GM23338 (cell line): ENCODE results near the gene CPM. TPM values are rescaled to one million over a fixed set of nuclear protein-coding genes. Genes with fewer than 3 reads are reported as not detected.

Experiments used
- ATAC-seq: fragments of 200-7000 bp; cut with Tn5 transposase; 3 replicates; pipeline ENCODE4 v1.9.1; 2020
- DNase-seq: peaks from one replicate; pipeline ENCODE4 v3.0.0-alpha.2; 2015; ENCODE audit warnings: low spot score
- H2AFZ ChIP-seq: fragments of 200-600 bp; sonication (generic); 2 replicates; pipeline ENCODE4 v1.8.0; 2016; ENCODE audit warnings: antibody characterized with exemption, mild to moderate bottlenecking, moderate library complexity
- H3F3A ChIP-seq: fragments of 200-600 bp; sonication (generic); replicated peaks from 2 replicates; pipeline ENCODE4 v1.8.0; 2017; ENCODE audit warnings: antibody characterized with exemption, mixed run types, low read depth
- H3K27ac ChIP-seq: fragments of 200-600 bp; sonication (generic); 2 replicates; pipeline ENCODE4 v1.6.1; 2016; ENCODE audit warnings: low read depth
- H3K27me3 ChIP-seq: fragments of 200-600 bp; sonication (generic); 2 replicates; pipeline ENCODE4 v1.8.0; 2016; ENCODE audit warnings: mild to moderate bottlenecking, mixed run types, moderate library complexity; ENCODE audit not compliant: insufficient read depth
- H3K36me3 ChIP-seq: fragments of 200-600 bp; sonication (generic); 2 replicates; pipeline ENCODE4 v1.8.0; 2016; ENCODE audit warnings: mild to moderate bottlenecking; ENCODE audit not compliant: insufficient read depth
- H3K4me1 ChIP-seq: fragments of 200-600 bp; sonication (generic); 2 replicates; pipeline ENCODE4 v1.8.0; 2016; ENCODE audit warnings: mild to moderate bottlenecking, moderate library complexity; ENCODE audit not compliant: insufficient read depth
- H3K4me2 ChIP-seq: fragments of 200-600 bp; sonication (generic); 2 replicates; pipeline ENCODE4 v1.7.1; 2017; ENCODE audit warnings: mixed run types
- H3K4me3 ChIP-seq: fragments of 200-600 bp; sonication (generic); 2 replicates; pipeline ENCODE4 v1.6.1; 2016; ENCODE audit warnings: mixed run types
- H3K79me2 ChIP-seq: fragments of 200-600 bp; sonication (generic); replicated peaks from 2 replicates; pipeline ENCODE4 v1.8.0; 2017; ENCODE audit warnings: mild to moderate bottlenecking; ENCODE audit not compliant: insufficient read depth
- H3K9me2 ChIP-seq: fragments of 200-600 bp; sonication (generic); 2 replicates; pipeline ENCODE4 v1.8.0; 2017; ENCODE audit not compliant: insufficient read depth
- H4K20me1 ChIP-seq: fragments of 200-600 bp; sonication (generic); replicated peaks from 2 replicates; pipeline ENCODE4 v1.8.0; 2017; ENCODE audit warnings: mild to moderate bottlenecking; ENCODE audit not compliant: insufficient read depth
- H3K27ac Mint-ChIP-seq: 2 replicates; pipeline ENCODE4 v1.8.0; 2020; ENCODE audit warnings: inconsistent platforms, mild to moderate bottlenecking, moderate library complexity, mixed read lengths
- H3K27me3 Mint-ChIP-seq: 3 replicates; pipeline ENCODE4 v1.8.0; 2022; ENCODE audit warnings: low read depth, mild to moderate bottlenecking, moderate library complexity, mixed read lengths, inconsistent platforms; ENCODE audit not compliant: insufficient read depth, poor library complexity
- H3K36me3 Mint-ChIP-seq: 3 replicates; pipeline ENCODE4 v1.8.0; 2021; ENCODE audit warnings: low read depth, mild to moderate bottlenecking, inconsistent platforms, moderate library complexity, mixed read lengths
- H3K4me1 Mint-ChIP-seq: 3 replicates; pipeline ENCODE4 v1.8.0; 2020; ENCODE audit warnings: mild to moderate bottlenecking, inconsistent platforms, mixed read lengths
- H3K4me3 Mint-ChIP-seq: 3 replicates; pipeline ENCODE4 v1.8.0; 2021; ENCODE audit warnings: moderate library complexity, mild to moderate bottlenecking, inconsistent platforms, mixed read lengths
- H3K9me3 Mint-ChIP-seq: 3 replicates; pipeline ENCODE4 v1.8.0; 2020; ENCODE audit warnings: moderate library complexity, mild to moderate bottlenecking, inconsistent platforms, mixed read lengths
- CREB1 ChIP-seq: fragments of 250-450 bp; sonication (Bioruptor Pico); IDR thresholded peaks from 2 replicates; pipeline ENCODE4 v1.5.0; 2020; ENCODE audit warnings: low read depth, mild to moderate bottlenecking, moderate library complexity
- ETS1 ChIP-seq: IDR thresholded peaks from 2 replicates; pipeline ENCODE4 v1.6.1; 2016; ENCODE audit warnings: antibody characterized with exemption
- EZH2 ChIP-seq: fragments of 200-600 bp; sonication (generic); IDR thresholded peaks from one replicate; pipeline ENCODE4 v1.8.0; 2017; ENCODE audit warnings: antibody characterized with exemption, mild to moderate bottlenecking, low read depth; ENCODE audit not compliant: unreplicated experiment
- EZH2phosphoT487 ChIP-seq: fragments of 200-600 bp; sonication (generic); IDR thresholded peaks from one replicate; pipeline ENCODE4 v1.8.1; 2018; ENCODE audit warnings: antibody characterized with exemption; ENCODE audit not compliant: unreplicated experiment
- JUNB ChIP-seq: IDR thresholded peaks from one replicate; pipeline ENCODE4 v1.6.1; 2016; ENCODE audit warnings: antibody characterized with exemption; ENCODE audit not compliant: unreplicated experiment
- NANOG ChIP-seq: IDR thresholded peaks from 2 replicates; pipeline ENCODE4 v1.6.1; 2016; ENCODE audit warnings: antibody characterized with exemption, borderline replicate concordance
- ZNF114 ChIP-seq: fragments of 250-450 bp; sonication (Bioruptor Pico); IDR thresholded peaks from 2 replicates; pipeline ENCODE4 v1.5.0; 2020; ENCODE audit warnings: mild to moderate bottlenecking, moderate library complexity
- ZNF331 ChIP-seq: fragments of 250-450 bp; sonication (Bioruptor Pico); IDR thresholded peaks from 2 replicates; pipeline ENCODE4 v1.5.0; 2020; ENCODE audit warnings: low read depth, mild to moderate bottlenecking, moderate library complexity
- ZNF462 ChIP-seq: fragments of 250-450 bp; sonication (Bioruptor Pico); IDR thresholded peaks from 2 replicates; pipeline ENCODE4 v1.5.0; 2020; ENCODE audit warnings: mild to moderate bottlenecking, moderate library complexity
- polyA plus RNA-seq: library from polyadenylated mRNA; unstranded; fragments of >200 nt; fragmentation: Nextera tagmentation; extraction: Ambion mirVana; gene quantifications from 2 replicates; pipeline ENCODE4 v1.2.1, GENCODE V29; 2016
- total RNA-seq: library from RNA; depleted of rRNA; stranded (reverse); fragments of >200 nt; shearing (Covaris generic); gene quantifications from 2 replicates; pipeline ENCODE4 v1.2.3, GENCODE V29; 2014

The CPM gene
- total and polyA plus RNA-seq, 2 experiments from 2014 or later, result 0.37 to 5.8 TPM

DNA sequence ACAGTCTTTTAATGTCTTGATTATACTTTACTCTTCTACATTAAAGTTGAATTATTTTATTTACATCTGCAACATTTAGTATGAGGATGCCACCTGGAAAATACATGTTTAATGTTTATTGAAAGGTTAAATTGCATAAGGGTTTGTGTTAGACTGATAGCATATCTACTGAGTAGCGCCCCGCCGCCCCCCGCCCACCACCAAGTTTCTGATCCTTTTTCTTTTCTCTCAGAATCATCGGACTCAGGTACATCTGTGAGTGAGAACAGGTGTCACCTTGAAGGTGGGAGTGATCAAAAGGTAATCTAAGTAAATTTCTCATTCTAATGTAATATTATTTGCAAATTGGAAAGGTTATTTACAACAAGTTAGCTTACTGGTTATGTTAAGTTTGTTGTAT, 108.8 kb downstream of the CPM start:
- Histone ChIP-seq H3K27me3 (no peaks in the 10 kb centered on the region), H4K20me1 (peaks cover 4% of the 10 kb centered on the region; the same call in 1 of the 2 replicates), H3F3A (peaks cover 13% of the 10 kb centered on the region; the same call in 1 of the 2 replicates), H3K9me2 (no peaks in the 10 kb centered on the region), H3K36me3 (peaks cover 93% of the 10 kb centered on the region), H3K4me3 (no peak overlapping the region), H3K4me1 (no peaks in the 10 kb centered on the region), H3K79me2 (peaks cover 29% of the 10 kb centered on the region), H3K4me2 (no peak overlapping the region), H2AFZ (no peak overlapping the region), H3K27ac (no peak overlapping the region)
- no peak for ATAC-seq
- Mint-ChIP-seq H3K27ac (no peak overlapping the region), H3K36me3 (peaks cover 84% of the 10 kb centered on the region), H3K27me3 (no peaks in the 10 kb centered on the region), H3K4me1 (no peaks in the 10 kb centered on the region), H3K4me3 (no peak overlapping the region), H3K9me3 (no peaks in the 10 kb centered on the region)
- TF ChIP-seq EZH2phosphoT487 (peak; percentile 28), NANOG (no peak), ZNF462 (no peak), ETS1 (no peak)
- no peak for DNase-seq

DNA sequence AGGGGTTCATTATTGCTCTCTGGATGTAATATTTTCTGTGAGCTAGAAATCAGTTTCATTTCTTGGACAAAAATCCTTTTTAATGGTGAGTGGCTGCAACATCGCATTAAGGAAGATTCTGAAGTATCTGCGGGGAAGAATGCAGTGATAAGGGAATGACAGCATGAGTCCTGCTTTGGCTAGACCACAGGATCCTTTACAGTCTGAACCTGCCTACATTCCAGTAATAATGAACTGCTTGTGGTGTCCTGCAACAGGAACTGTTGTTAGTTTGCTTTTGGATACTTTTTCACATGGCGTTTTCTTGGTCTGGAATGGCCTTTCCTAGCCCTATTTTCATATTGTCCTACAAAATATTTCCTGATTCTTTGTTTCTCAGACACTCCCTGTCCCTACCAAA, 109.3 kb downstream of the CPM start:
- peaks cover 4% of the 10 kb centered on the region for H4K20me1 ChIP-seq
- peaks cover 86% of the 10 kb centered on the region for H3K36me3 Mint-ChIP-seq

More for the DNA sequence above, 109.3 kb downstream of the CPM start:
- H3K4me1 ChIP-seq, result no peaks in the 10 kb centered on the region
- no peak overlapping the region for H3K4me3 Mint-ChIP-seq
- no peaks in the 10 kb centered on the region for H3K27me3 ChIP-seq
- H3K27ac ChIP-seq, result no peak overlapping the region
- no peaks in the 10 kb centered on the region for H3K9me2 ChIP-seq
- no peak overlapping the region for H3K4me2 ChIP-seq
- peaks cover 33% of the 10 kb centered on the region for H3K79me2 ChIP-seq
- ATAC-seq (no peak), DNase-seq (no peak)
- H3K27me3 Mint-ChIP-seq, result no peaks in the 10 kb centered on the region
- TF ChIP-seq CREB1 (CRISPR knock-in tag) (no peak), EZH2 (no peak), ZNF114 (CRISPR knock-in tag) (no peak), EZH2phosphoT487 (no peak), JUNB (no peak), ZNF331 (CRISPR knock-in tag) (no peak)
- no peak overlapping the region for H3K4me3 ChIP-seq
- H3K9me3 Mint-ChIP-seq, result no peaks in the 10 kb centered on the region
- H3K36me3 ChIP-seq, result peaks cover 93% of the 10 kb centered on the region
- peaks cover 9% of the 10 kb centered on the region; the same call in 1 of the 2 replicates for H3F3A ChIP-seq
- no peaks in the 10 kb centered on the region for H3K4me1 Mint-ChIP-seq
- no peak overlapping the region for H2AFZ ChIP-seq
- no peak overlapping the region for H3K27ac Mint-ChIP-seq
